A549 (cell line): ENCODE measurements around the gene TBC1D21.

Source experiments
- CBX2 ChIP-seq: fragments of 200-600 bp; sonication (generic); IDR thresholded peaks from 2 replicates; pipeline ENCODE4 v1.6.1; 2016; ENCODE audit warnings: low read depth, mild to moderate bottlenecking, borderline replicate concordance
- CTCF ChIP-seq: fragments of >200 bp; sonication (Bioruptor Twin); formaldehyde crosslinking; IDR thresholded peaks from 3 replicates; pipeline ENCODE4 v1.5.1; 2016
- ELK1 ChIP-seq: fragments of 150-350 bp; IDR thresholded peaks from 2 replicates; pipeline ENCODE4 v1.6.1; 2014; ENCODE audit warnings: low read depth, mild to moderate bottlenecking, low read length
- POLR2A ChIP-seq: IDR thresholded peaks from 2 replicates; pipeline ENCODE4 v1.6.1; 2012; ENCODE audit warnings: mild to moderate bottlenecking, low read length

- TF ChIP-seq POLR2A = no peak
- no peak for TF ChIP-seq CBX2
- no peak for TF ChIP-seq CTCF
- TF ChIP-seq ELK1 = no peak
Observed at GRCh38 chr15:73832657-73833056, 40.7 kb upstream of the TBC1D21 start.
